Progenitor cell of endocrine pancreas (in vitro differentiated cells): ENCODE measurements around the gene PLXNA2. TPM values are rescaled to one million over a fixed set of nuclear protein-coding genes. Genes with fewer than 3 reads are reported as not detected.

ENCODE experiments used
- DNase-seq: peaks from one replicate; pipeline ENCODE4 v3.0.0; 2021; ENCODE audit warnings: low spot score; ENCODE audit not compliant: unreplicated experiment
- H3K27ac Mint-ChIP-seq: 2 replicates; pipeline ENCODE4 v1.8.0; 2021; ENCODE audit warnings: mild to moderate bottlenecking, moderate library complexity, mixed read lengths
- H3K27me3 Mint-ChIP-seq: 2 replicates; pipeline ENCODE4 v1.8.0; 2021; ENCODE audit warnings: mixed read lengths
- H3K36me3 Mint-ChIP-seq: 2 replicates; pipeline ENCODE4 v1.8.0; 2022; ENCODE audit warnings: mixed read lengths; ENCODE audit not compliant: insufficient read depth
- H3K4me1 Mint-ChIP-seq: 2 replicates; pipeline ENCODE4 v1.8.0; 2021; ENCODE audit warnings: low read depth, mixed read lengths
- H3K4me3 Mint-ChIP-seq: 2 replicates; pipeline ENCODE4 v1.8.0; 2021; ENCODE audit warnings: low read depth, mild to moderate bottlenecking, moderate library complexity, mixed read lengths
- H3K9me3 Mint-ChIP-seq: 2 replicates; pipeline ENCODE4 v1.8.0; 2021; ENCODE audit warnings: low read depth, mixed read lengths
- total RNA-seq: library from RNA; stranded (reverse); gene quantifications from 2 replicates; pipeline ENCODE4 v1.2.1, GENCODE V29; 2021
- TF ChIP-seq, protein P1 (sequence below): fragments of 200-600 bp; sonication (generic); IDR thresholded peaks from one replicate; pipeline ENCODE4 v1.5.0; 2021; ENCODE audit warnings: antibody characterized with exemption, mild to moderate bottlenecking; ENCODE audit not compliant: unreplicated experiment

The PLXNA2 gene
- total RNA-seq, 1 donor from 2014 or later = 34.9 TPM

DNA sequence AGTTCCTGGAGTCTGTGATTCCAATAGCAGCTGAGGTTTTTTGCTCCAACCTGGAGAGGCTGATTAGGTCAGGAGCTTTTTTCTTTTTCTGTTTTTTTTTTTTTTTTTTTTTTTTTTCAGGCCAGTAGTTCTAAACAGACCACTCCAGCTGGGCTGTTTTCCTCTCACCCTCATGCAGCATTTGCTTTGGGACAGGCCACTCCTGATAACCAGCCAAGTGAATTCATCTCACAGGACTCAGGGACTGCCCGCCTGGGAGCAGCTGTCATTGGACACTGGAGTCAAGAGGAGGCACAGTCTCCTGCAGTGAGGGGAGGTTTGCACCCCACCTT is 22.9 kb downstream of the PLXNA2 start:
- DNase-seq = no peak
- H3K36me3 Mint-ChIP-seq = peaks cover 5% of the 10 kb centered on the region
- TF ChIP-seq, protein P1, sequence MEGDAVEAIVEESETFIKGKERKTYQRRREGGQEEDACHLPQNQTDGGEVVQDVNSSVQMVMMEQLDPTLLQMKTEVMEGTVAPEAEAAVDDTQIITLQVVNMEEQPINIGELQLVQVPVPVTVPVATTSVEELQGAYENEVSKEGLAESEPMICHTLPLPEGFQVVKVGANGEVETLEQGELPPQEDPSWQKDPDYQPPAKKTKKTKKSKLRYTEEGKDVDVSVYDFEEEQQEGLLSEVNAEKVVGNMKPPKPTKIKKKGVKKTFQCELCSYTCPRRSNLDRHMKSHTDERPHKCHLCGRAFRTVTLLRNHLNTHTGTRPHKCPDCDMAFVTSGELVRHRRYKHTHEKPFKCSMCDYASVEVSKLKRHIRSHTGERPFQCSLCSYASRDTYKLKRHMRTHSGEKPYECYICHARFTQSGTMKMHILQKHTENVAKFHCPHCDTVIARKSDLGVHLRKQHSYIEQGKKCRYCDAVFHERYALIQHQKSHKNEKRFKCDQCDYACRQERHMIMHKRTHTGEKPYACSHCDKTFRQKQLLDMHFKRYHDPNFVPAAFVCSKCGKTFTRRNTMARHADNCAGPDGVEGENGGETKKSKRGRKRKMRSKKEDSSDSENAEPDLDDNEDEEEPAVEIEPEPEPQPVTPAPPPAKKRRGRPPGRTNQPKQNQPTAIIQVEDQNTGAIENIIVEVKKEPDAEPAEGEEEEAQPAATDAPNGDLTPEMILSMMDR = no peak
- peaks cover 25% of the 10 kb centered on the region for H3K4me1 Mint-ChIP-seq
- H3K9me3 Mint-ChIP-seq = no peaks in the 10 kb centered on the region
- no peak overlapping the region for H3K27ac Mint-ChIP-seq
- H3K4me3 Mint-ChIP-seq = no peak overlapping the region
- H3K27me3 Mint-ChIP-seq = peaks cover 2% of the 10 kb centered on the region

DNA sequence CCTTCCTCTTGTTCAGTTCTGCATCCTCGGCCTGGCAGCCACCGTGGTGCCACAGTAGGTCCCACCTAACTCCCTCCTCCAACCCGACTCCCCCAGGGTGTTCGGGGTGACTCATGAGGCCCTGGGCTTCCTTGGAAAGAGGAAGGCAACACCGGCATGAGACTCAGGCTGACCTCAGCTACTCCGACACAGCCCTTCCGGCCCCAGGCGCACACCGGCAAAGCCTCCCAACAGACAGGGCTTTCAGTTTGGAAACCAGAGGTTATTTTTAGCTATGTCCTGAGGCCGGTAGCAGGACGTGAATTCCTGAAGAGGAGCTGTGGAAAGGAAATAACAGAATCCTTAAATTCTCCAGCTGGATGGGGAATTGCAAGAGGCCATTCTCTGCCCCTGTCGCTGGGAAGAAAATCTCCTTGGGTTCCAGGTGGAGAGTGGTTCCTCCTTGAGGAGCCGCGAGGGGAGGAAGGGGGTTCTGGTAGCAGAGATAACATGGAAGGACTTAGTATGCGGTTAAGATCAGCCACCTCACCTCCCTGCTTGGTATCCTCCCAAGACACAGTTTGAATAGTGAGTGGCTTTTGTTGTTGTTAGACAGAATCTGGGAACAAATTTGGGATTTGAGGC is 24.4 kb downstream of the PLXNA2 start:
- H3K4me3 Mint-ChIP-seq = no peak overlapping the region
- peaks cover 14% of the 10 kb centered on the region for H3K36me3 Mint-ChIP-seq
- TF ChIP-seq, protein P1 = no peak
- H3K27ac Mint-ChIP-seq = peak overlapping the region; percentile 39
- H3K9me3 Mint-ChIP-seq = no peaks in the 10 kb centered on the region
- peaks cover 13% of the 10 kb centered on the region for H3K4me1 Mint-ChIP-seq
- DNase-seq = no peak
- H3K27me3 Mint-ChIP-seq = peaks cover 2% of the 10 kb centered on the region

DNA sequence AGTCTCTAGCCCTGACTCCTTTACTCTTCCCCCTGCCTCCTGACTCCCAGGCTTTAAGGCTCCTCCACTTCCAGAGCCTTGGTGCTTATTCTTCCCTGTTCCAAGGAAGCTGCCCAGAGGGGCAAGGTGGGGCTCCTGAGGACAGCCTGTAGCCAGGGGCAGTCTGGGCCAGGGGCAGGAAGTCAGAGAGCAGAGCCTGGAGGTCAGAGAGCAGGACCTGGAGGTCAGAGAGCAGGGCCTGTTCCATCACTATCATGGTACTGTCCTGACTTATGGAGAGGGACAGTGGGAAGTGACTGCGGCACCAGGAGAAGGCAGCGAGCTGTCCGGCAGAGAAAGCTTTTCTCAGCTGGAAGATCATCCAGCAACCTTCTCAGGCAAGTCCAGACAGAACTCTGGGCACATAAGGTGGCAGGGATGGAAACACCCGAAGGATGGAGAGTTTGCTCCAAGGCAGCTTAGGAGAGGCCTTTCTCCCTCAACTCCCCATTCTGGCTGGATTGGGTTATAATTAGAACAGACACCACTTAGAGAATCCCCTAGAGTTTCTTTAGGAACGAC is 25.0 kb downstream of the PLXNA2 start:
- Mint-ChIP-seq H3K4me1 (peaks cover 7% of the 10 kb centered on the region), H3K27me3 (peaks cover 2% of the 10 kb centered on the region), H3K27ac (no peak overlapping the region), H3K4me3 (no peak overlapping the region), H3K9me3 (no peaks in the 10 kb centered on the region), H3K36me3 (peaks cover 18% of the 10 kb centered on the region)
- DNase-seq = no peak
- TF ChIP-seq, protein P1 = no peak

DNA sequence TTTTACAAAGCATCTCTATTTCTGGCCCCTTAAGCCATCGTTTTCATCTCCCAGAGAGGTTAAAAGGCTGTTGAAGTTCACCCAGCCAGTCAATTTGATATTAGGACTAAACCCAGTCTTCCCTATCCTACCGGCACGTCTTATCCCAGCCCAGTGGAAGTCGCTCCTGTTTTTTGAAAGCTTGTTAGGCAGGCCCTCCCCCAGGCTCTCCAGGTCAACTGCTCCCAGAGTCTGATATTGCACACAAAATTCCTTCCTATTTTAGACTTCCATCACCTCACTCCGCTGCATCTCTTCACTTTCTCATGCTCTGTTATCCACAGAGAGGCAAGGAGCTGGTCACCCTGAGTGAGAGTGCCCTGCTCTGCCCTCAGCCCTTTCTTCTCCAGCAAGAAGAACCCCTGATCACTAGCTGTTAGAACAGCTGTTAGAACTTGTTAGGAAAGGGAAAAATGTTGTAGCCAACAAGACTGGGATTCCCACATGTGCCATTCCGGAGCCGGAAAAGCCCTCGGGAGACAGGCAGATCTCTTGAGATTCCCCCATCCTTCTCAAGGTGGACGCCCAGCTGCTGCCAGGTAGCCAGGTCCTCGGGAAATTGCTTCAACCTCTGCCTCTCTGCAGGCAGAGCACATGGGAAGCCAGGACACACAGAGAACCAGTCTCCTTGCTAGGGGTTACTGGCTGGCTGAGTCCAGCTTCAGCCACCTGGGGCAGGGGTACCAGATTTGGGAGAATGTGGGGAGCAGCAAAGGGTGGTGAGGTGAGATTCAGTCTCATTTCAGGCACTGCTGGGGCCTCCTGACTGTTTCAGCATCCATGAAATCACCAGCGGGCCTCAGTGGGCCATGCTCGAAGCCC is 25.7 kb downstream of the PLXNA2 start:
- Mint-ChIP-seq H3K4me1 (peaks cover 9% of the 10 kb centered on the region), H3K27ac (no peak overlapping the region)

DNA sequence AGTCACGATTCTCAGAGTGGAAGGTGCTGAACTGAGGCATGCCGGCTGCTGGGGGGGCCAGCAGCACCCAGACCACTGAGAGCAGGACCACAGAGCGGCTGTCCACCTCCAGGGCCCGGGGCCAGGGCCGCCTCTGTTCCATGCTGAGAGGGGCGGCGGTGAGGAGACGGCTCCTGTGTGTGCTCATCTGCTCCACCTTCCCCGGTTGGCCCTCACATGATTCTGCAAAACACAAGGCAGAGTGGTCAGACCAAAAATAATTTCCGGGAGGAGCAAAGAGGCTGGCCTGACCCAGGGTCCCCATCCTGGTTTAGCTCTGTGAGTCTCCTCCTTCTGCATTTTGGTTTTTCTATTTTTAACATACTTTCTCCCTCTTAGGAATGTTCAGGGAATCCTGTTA is 26.4 kb downstream of the PLXNA2 start:
- no peak for DNase-seq
- Mint-ChIP-seq H3K4me1 (peaks cover 11% of the 10 kb centered on the region), H3K36me3 (peaks cover 18% of the 10 kb centered on the region), H3K27me3 (peaks cover 2% of the 10 kb centered on the region), H3K27ac (no peak overlapping the region), H3K9me3 (no peaks in the 10 kb centered on the region), H3K4me3 (no peak overlapping the region)
- TF ChIP-seq, protein P1 = no peak

More for the DNA sequence above, 25.7 kb downstream of the PLXNA2 start:
- no peak overlapping the region for H3K4me3 Mint-ChIP-seq
- TF ChIP-seq, protein P1 = no peak
- no peak for DNase-seq
- H3K36me3 Mint-ChIP-seq = peaks cover 18% of the 10 kb centered on the region
- H3K27me3 Mint-ChIP-seq = peaks cover 2% of the 10 kb centered on the region
- H3K9me3 Mint-ChIP-seq = no peaks in the 10 kb centered on the region
